IMR-90 (cell line): ENCODE measurements around the gene CMIP. TPM values are rescaled to one million over a fixed set of nuclear protein-coding genes. Genes with fewer than 3 reads are reported as not detected.

ENCODE experiments used
- ATAC-seq: fragments of 200-7000 bp; cut with Tn5 transposase; 2 replicates; pipeline ENCODE4 v1.9.1; 2020; ENCODE audit warnings: low read depth, mild to moderate bottlenecking, moderate library complexity
- BruUV-seq: library from RNA; stranded (reverse); fragments of 400-500 nt; replicated peaks from 2 replicates; lab custom pipeline; 2021; lab: Mats Ljungman, UMichigan
- CTCF ChIA-PET: fragments of 300-600 bp; formaldehyde crosslinking; extraction: SDS; loops from one replicate; lab custom pipeline; 2021; ENCODE audit warnings: antibody characterized with exemption; lab: Yijun Ruan, JAX
- POLR2A ChIA-PET: fragments of 300-600 bp; sonication (Branson Sonifier 250); formaldehyde crosslinking; loops from one replicate; lab custom pipeline; 2022; ENCODE audit warnings: antibody characterized with exemption; ENCODE audit not compliant: unreplicated experiment; lab: Charles Lee
- DNase-seq: peaks from one replicate; pipeline ENCODE4 v3.0.0; 2013
- H2AFZ ChIP-seq: replicated peaks from 2 replicates; pipeline ENCODE3; 2013; ENCODE audit warnings: low read length, mild to moderate bottlenecking; ENCODE audit not compliant: poor library complexity
- H2AK5ac ChIP-seq: 2 replicates; pipeline ENCODE4 v1.6.1; 2013; ENCODE audit warnings: low read depth, low read length, inconsistent platforms
- H2AK9ac ChIP-seq: replicated peaks from 2 replicates; pipeline ENCODE3; 2013; ENCODE audit warnings: mild to moderate bottlenecking, low read depth, low read length, moderate library complexity; ENCODE audit not compliant: poor library complexity
- H2BK120ac ChIP-seq: 2 replicates; pipeline ENCODE4 v1.6.1; 2013; ENCODE audit warnings: low read depth, low read length, inconsistent platforms
- H2BK15ac ChIP-seq: 3 replicates; pipeline ENCODE4 v1.6.1; 2013; ENCODE audit warnings: low read depth, low read length, inconsistent platforms
- H2BK20ac ChIP-seq: 2 replicates; pipeline ENCODE4 v1.6.1; 2013; ENCODE audit warnings: low read depth, mild to moderate bottlenecking, inconsistent platforms, low read length, moderate library complexity
- H2BK5ac ChIP-seq: 2 replicates; pipeline ENCODE4 v1.6.1; 2013; ENCODE audit warnings: mild to moderate bottlenecking, low read depth, low read length, inconsistent platforms; ENCODE audit not compliant: poor library complexity, severe bottlenecking
- H3K14ac ChIP-seq: replicated peaks from 2 replicates; pipeline ENCODE4 v1.6.1; 2013; ENCODE audit warnings: low read depth, low read length, inconsistent platforms
- H3K18ac ChIP-seq: 2 replicates; pipeline ENCODE4 v1.6.1; 2013; ENCODE audit warnings: low read depth, low read length, control low read depth
- H3K23ac ChIP-seq: 2 replicates; pipeline ENCODE4 v1.6.1; 2013; ENCODE audit warnings: low read depth, low read length, inconsistent platforms
- H3K27ac ChIP-seq: 2 replicates; pipeline ENCODE4 v1.5.1; 2013; ENCODE audit warnings: mild to moderate bottlenecking, control low read depth, low read length; ENCODE audit not compliant: insufficient read depth
- H3K27me3 ChIP-seq: 2 replicates; pipeline ENCODE4 v1.6.1; 2013; ENCODE audit warnings: low read length; ENCODE audit not compliant: control insufficient read depth, insufficient read depth
- H3K36me3 ChIP-seq: 2 replicates; pipeline ENCODE4 v1.6.1; 2013; ENCODE audit warnings: low read length, mixed read lengths; ENCODE audit not compliant: control insufficient read depth, insufficient read depth
- H3K4ac ChIP-seq: 2 replicates; pipeline ENCODE4 v1.6.1; 2013; ENCODE audit warnings: low read depth, low read length, inconsistent platforms
- H3K4me1 ChIP-seq: 2 replicates; pipeline ENCODE4 v1.6.1; 2013; ENCODE audit warnings: low read length, mixed read lengths; ENCODE audit not compliant: control insufficient read depth, insufficient read depth
- H3K4me2 ChIP-seq: 2 replicates; pipeline ENCODE4 v1.6.1; 2013; ENCODE audit warnings: low read depth, mild to moderate bottlenecking, control low read depth, low read length, moderate library complexity
- H3K4me3 ChIP-seq: 2 replicates; pipeline ENCODE4 v1.5.1; 2013; ENCODE audit warnings: low read depth, mild to moderate bottlenecking, control low read depth, low read length, moderate library complexity; ENCODE audit not compliant: insufficient read depth
- H3K56ac ChIP-seq: 2 replicates; pipeline ENCODE4 v1.6.1; 2013; ENCODE audit warnings: low read length, inconsistent platforms; ENCODE audit not compliant: insufficient read depth; ENCODE audit errors: extremely low read depth
- H3K79me1 ChIP-seq, 2 experiments: 2 replicates each; pipeline ENCODE4 v1.6.1; 2013; ENCODE audit warnings: low read length in 2 of 2, inconsistent platforms in 1 of 2, low read depth in 1 of 2
- H3K9ac ChIP-seq: 2 replicates; pipeline ENCODE4 v1.6.1; 2013; ENCODE audit warnings: low read depth, low read length, control low read depth
- H3K9me1 ChIP-seq: 2 replicates; pipeline ENCODE4 v1.6.1; 2013; ENCODE audit warnings: low read length, inconsistent platforms; ENCODE audit not compliant: insufficient read depth
- H3K9me3 ChIP-seq: 2 replicates; pipeline ENCODE4 v1.6.1; 2013; ENCODE audit warnings: low read length; ENCODE audit not compliant: control insufficient read depth, insufficient read depth
- H4K20me1 ChIP-seq: 2 replicates; pipeline ENCODE4 v1.6.1; 2013; ENCODE audit warnings: low read length, inconsistent platforms; ENCODE audit not compliant: insufficient read depth
- H4K5ac ChIP-seq: 2 replicates; pipeline ENCODE4 v1.6.1; 2013; ENCODE audit warnings: mild to moderate bottlenecking, low read depth, low read length, control low read depth
- H4K8ac ChIP-seq, 2 experiments: 2 replicates each; pipeline ENCODE4 v1.6.1; 2013; ENCODE audit warnings: low read depth in 2 of 2, low read length in 2 of 2, control low read depth in 1 of 2, inconsistent platforms in 1 of 2
- H4K91ac ChIP-seq: 2 replicates; pipeline ENCODE4 v1.6.1; 2013; ENCODE audit warnings: low read depth, low read length, inconsistent platforms; ENCODE audit not compliant: insufficient read depth
- BHLHE40 ChIP-seq: fragments of 150-350 bp; IDR thresholded peaks from 2 replicates; pipeline ENCODE4 v1.6.1; 2016; ENCODE audit warnings: mild to moderate bottlenecking, low read depth, low read length
- MAZ ChIP-seq: IDR thresholded peaks from 2 replicates; pipeline ENCODE4 v1.6.1; 2012; ENCODE audit warnings: low read depth, mild to moderate bottlenecking, low read length, improper control_type of control experiment, moderate library complexity, borderline replicate concordance
- MXI1 ChIP-seq: IDR thresholded peaks from 2 replicates; pipeline ENCODE4 v1.6.1; 2012; ENCODE audit warnings: low read depth, mild to moderate bottlenecking, low read length, moderate library complexity, borderline replicate concordance
- RAD21 ChIP-seq: IDR thresholded peaks from 2 replicates; pipeline ENCODE4 v1.6.1; 2012; ENCODE audit warnings: low read length, improper control_type of control experiment
- RCOR1 ChIP-seq: IDR thresholded peaks from 2 replicates; pipeline ENCODE4 v1.6.1; 2012; ENCODE audit warnings: mild to moderate bottlenecking, low read length, improper control_type of control experiment; ENCODE audit not compliant: insufficient replicate concordance
- whole genome bisulfite sequencing, 2 experiments: methylation state at CpG; one replicate each; pipeline versions ENCODE4 v1.1.5 to v1.1.7; 2013; ENCODE audit warnings: missing lambda C conversion rate in 2 of 2; ENCODE audit not compliant: insufficient read length in 1 of 2; ENCODE audit errors: extremely low coverage in 2 of 2; 5-methylcytosine and 5-hydroxymethylcytosine counted together
- dilution Hi-C: fragments of 300-500 bp; cut with HindIII; formaldehyde crosslinking; loops from one replicate; pipeline ENCODE4 v1.14.3; 2018; ENCODE audit warnings: low sequenced_read_pairs; ENCODE audit not compliant: unreplicated experiment
- in situ Hi-C: fragments of 300-500 bp; cut with MboI; formaldehyde crosslinking; loops from 3 replicates; pipeline ENCODE4 v1.14.3; 2019; ENCODE audit warnings: low sequenced_read_pairs, inconsistent platforms, mixed read lengths
- intact Hi-C: fragments of 100-400 bp; cut with micrococcal nuclease; formaldehyde crosslinking; loops from 2 replicates; pipeline ENCODE4 v1.10.0; 2022
- polyA plus RNA-seq, 3 experiments: library from polyadenylated mRNA; depleted of rRNA; stranded (reverse); fragments of >200 nt; gene quantifications; 2 replicates each; pipeline ENCODE4 v1.2.3, GENCODE V29; 2012; ENCODE audit warnings: low replicate concordance in 1 of 3
- total RNA-seq: library from RNA; depleted of rRNA; stranded (reverse); fragments of >200 nt; gene quantifications from 2 replicates; pipeline ENCODE4 v1.2.3, GENCODE V29; 2012

The CMIP gene
- total and polyA plus RNA-seq, 2 of the 4 experiments (the other 2 are of a cell fraction), result 3.2 to 11.6 TPM

DNA sequence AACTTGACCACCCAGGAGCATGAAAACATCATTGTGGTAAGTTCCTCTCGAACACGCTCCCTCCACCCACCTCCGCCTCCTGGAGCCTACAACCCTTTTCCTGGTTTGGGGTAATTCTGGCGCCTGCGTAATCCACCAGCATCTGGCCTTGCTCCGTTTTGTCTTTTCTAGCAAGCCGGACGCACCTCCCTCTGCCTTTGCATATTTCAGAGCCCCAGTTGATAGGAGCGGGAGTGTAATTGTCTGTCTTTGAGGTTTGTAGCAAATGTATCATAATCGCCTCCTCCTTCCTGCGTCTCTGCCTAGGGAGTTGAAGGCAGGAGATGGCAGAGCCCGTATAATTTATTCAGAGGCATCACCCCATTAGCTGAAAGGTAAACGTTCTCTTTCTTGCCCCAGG is 213.2 kb downstream of the CMIP start:
- H3K4me3 ChIP-seq, result no peak overlapping the region
- BruUV-seq, result no TSS peak
- no peaks in the 10 kb centered on the region for H4K20me1 ChIP-seq
- no peak overlapping the region for H4K91ac ChIP-seq
- peaks cover 0 to 6% of the 10 kb centered on the region in 2 experiments; a peak in 1 of 4 replicates for H3K79me1 ChIP-seq
- H3K27ac ChIP-seq, result no peak overlapping the region
- peaks cover 21% of the 10 kb centered on the region for H3K36me3 ChIP-seq
- no peaks in the 10 kb centered on the region for H3K27me3 ChIP-seq
- no peak overlapping the region for H3K14ac ChIP-seq
- no peak overlapping the region for H2AFZ ChIP-seq
- no peak overlapping the region for H3K4me2 ChIP-seq
- intact Hi-C loops (no loop called here), dilution Hi-C loops (no loop called here), in situ Hi-C loops (no loop called here)
- H3K9me3 ChIP-seq, result no peaks in the 10 kb centered on the region
- TF ChIP-seq MXI1 (no peak), BHLHE40 (no peak), RAD21 (no peak), RCOR1 (no peak), MAZ (no peak)
- H2AK9ac ChIP-seq, result no peak overlapping the region
- no peaks in the 10 kb centered on the region; the same call in 1 of the 2 replicates for H3K9me1 ChIP-seq
- POLR2A ChIA-PET, result no interaction called here
- CTCF ChIA-PET, result no interaction called here
- no peak overlapping the region for H4K5ac ChIP-seq
- H3K56ac ChIP-seq, result no peak overlapping the region
- no peaks in the 10 kb centered on the region; the same call in none of the 2 replicates for H3K4me1 ChIP-seq
- H3K4ac ChIP-seq, result no peak overlapping the region
- no CpG with 5 or more reads among the region's 13 CpGs for WGBS, 2 experiments
- H2BK15ac ChIP-seq, result no peak overlapping the region
- H3K23ac ChIP-seq, result no peak overlapping the region
- no peak overlapping the region for H3K9ac ChIP-seq
- H2BK5ac ChIP-seq, result no peak overlapping the region
- no peak overlapping the region for H4K8ac ChIP-seq
- ATAC-seq (no peak), DNase-seq (no peak)
- no peak overlapping the region for H2AK5ac ChIP-seq
- no peak overlapping the region for H2BK120ac ChIP-seq
- no peak overlapping the region for H2BK20ac ChIP-seq
- no peak overlapping the region for H3K18ac ChIP-seq
